ENCODE measurements around the gene PRPF38A. TPM values are rescaled to one million over a fixed set of nuclear protein-coding genes. Genes with fewer than 3 reads are reported as not detected.
"Not testable (repeated sequence)": the region's sequence is repeated elsewhere in the genome, so short reads cannot be mapped to it uniquely, and the experiment has no call there.

The PRPF38A gene
- polyA plus RNA-seq, 1 of the 3 experiments (the other 2 are of a cell fraction) = 24.3 TPM

- ChIA-PET CTCF (interaction anchor here (0.6 to 1.4 kb wide), 6 partner anchors 18 to 468 kb away, joined by 3 to 5 read pairs (median 4); no protein-coding TSS in a partner anchor), POLR2A (interaction anchor here (0.6 to 1.6 kb wide), 4 partner anchors 13 to 184 kb away, joined by 3 to 5 read pairs (median 4); no protein-coding TSS in a partner anchor)
- H3K79me2 ChIP-seq (ENCODE audit: insufficient read depth) = peaks cover 20% of the 10 kb centered on the region
- peaks cover 0 to 13% of the 10 kb centered on the region in 2 experiments; a peak in 3 of 4 replicates for H3K4me1 ChIP-seq (ENCODE audit: control insufficient read depth in 1 of 2, insufficient read depth in 2 of 2, low read depth in 1 of 2, low read length in 1 of 2)
- peak overlapping the region in 1 of 2 experiments; percentile 36; a peak in 2 of 4 replicates for H3K4me3 ChIP-seq (ENCODE audit: low read depth in 2 of 2, low read length in 1 of 2)
- H3K4me2 ChIP-seq = 0 out of 2 replicates have a peak overlapping the region, but pooled peaks have one; percentile 38
- H3K36me3 ChIP-seq (replicated peaks in 1 of 2; ENCODE audit: control insufficient read depth in 1 of 2, insufficient read depth in 2 of 2, low read length in 1 of 2) = peaks cover 7 to 9% of the 10 kb centered on the region in 2 experiments
- TF ChIP-seq PBX3 (IDR thresholded peaks at IDR 0.05) (no peak), RXRA (IDR thresholded peaks at IDR 0.05; ENCODE audit: borderline replicate concordance, low read depth) (no peak), EP300 (IDR thresholded peaks at IDR 0.05; ENCODE audit: borderline replicate concordance in 1 of 2, low read depth in 1 of 2, low read length in 1 of 2) (no peak), TCF12 (IDR thresholded peaks at IDR 0.05) (no peak), NFIC (IDR thresholded peaks at IDR 0.05; ENCODE audit: borderline replicate concordance) (no peak), TAF1 (IDR thresholded peaks at IDR 0.05; ENCODE audit: borderline replicate concordance, low read depth, low read length) (no peak), SMC3 (IDR thresholded peaks at IDR 0.05; ENCODE audit: low read depth, low read length) (no peak), NRF1 (IDR thresholded peaks at IDR 0.05; ENCODE audit: low read depth, low read length) (no peak), REST (IDR thresholded peaks at IDR 0.05; ENCODE audit: low read depth, low read length) (no peak), RAD21 (IDR thresholded peaks at IDR 0.05; ENCODE audit: low read length) (no peak), JUND (IDR thresholded peaks at IDR 0.05) (no peak), MEF2A (IDR thresholded peaks at IDR 0.05; ENCODE audit: borderline replicate concordance, low read depth) (no peak), MXI1 (IDR thresholded peaks at IDR 0.05; ENCODE audit: low read depth, low read length) (no peak), FOXJ3 (CRISPR knock-in tag; IDR thresholded peaks at IDR 0.05) (no peak)
- TF ChIP-seq, protein P1, sequence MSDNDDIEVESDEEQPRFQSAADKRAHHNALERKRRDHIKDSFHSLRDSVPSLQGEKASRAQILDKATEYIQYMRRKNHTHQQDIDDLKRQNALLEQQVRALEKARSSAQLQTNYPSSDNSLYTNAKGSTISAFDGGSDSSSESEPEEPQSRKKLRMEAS (IDR thresholded peaks at IDR 0.05; ENCODE audit: low read depth) = no peak
- no peaks in the 10 kb centered on the region for H3K9me3 ChIP-seq
- peak overlapping the region; percentile 64; the same call in 1 of the 2 replicates for H2AFZ ChIP-seq (ENCODE audit: low read depth)
- H3K9me2 ChIP-seq = no peaks in the 10 kb centered on the region
- DNase-seq = peak; percentile 79
- H3K9ac ChIP-seq = no peak overlapping the region
- peaks cover 7% of the 10 kb centered on the region; the same call in 1 of the 2 replicates for H4K20me1 ChIP-seq (ENCODE audit: insufficient read depth)
- no peaks in the 10 kb centered on the region for H3K27me3 ChIP-seq (ENCODE audit: insufficient read depth)
- WGBS (ENCODE audit: low lambda C conversion rate) = 33% methylated on average over 33 of the region's 51 CpGs
- H3F3A ChIP-seq (replicated peaks; ENCODE audit: insufficient read depth) = peaks cover 24% of the 10 kb centered on the region
- no peak overlapping the region for H3K27ac ChIP-seq (ENCODE audit: low read depth in 2 of 2, low read length in 1 of 2)
These were observed 35.8 kb upstream of the PRPF38A start for GRCh38 chr1:52368383-52369172.

DNA sequence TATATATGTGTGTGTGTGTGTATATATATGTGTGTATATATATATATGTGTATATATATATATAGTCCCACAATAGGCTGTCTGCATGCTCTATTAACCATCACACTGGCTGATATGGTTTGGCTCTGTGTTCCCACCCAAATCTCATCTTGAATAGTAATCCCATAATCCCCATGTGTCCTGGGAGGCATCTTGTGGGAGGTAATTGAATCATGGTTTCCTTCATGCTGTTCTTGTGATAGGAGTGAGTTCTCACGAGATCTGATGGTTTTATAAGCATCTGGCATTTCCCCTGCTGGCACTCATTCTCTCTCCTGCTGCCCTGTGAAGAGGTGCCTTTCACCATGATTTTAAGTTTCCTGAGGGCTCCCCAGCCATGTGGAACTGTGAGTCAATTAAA, 34.6 kb upstream of the PRPF38A start:
- H3K9me2 ChIP-seq; H4K20me1 ChIP-seq (ENCODE audit: insufficient read depth); H3K9ac ChIP-seq; H3K4me2 ChIP-seq; H3K27ac ChIP-seq (ENCODE audit: low read depth in 2 of 2, low read length in 1 of 2); H3K4me1 ChIP-seq (ENCODE audit: control insufficient read depth in 1 of 2, insufficient read depth in 2 of 2, low read depth in 1 of 2, low read length in 1 of 2); H3K79me2 ChIP-seq (ENCODE audit: insufficient read depth); H3K27me3 ChIP-seq (ENCODE audit: insufficient read depth); H2AFZ ChIP-seq (ENCODE audit: low read depth); H3K9me3 ChIP-seq; POLR2A ChIA-PET; H3K4me3 ChIP-seq (ENCODE audit: low read depth in 2 of 2, low read length in 1 of 2); DNase-seq: not testable (repeated sequence)
- WGBS (ENCODE audit: low lambda C conversion rate) = 54% methylated on average over 1 of the region's 1 CpG
- Histone ChIP-seq H3K36me3 (replicated peaks in 1 of 2; ENCODE audit: control insufficient read depth in 1 of 2, insufficient read depth in 2 of 2, low read length in 1 of 2) (peaks cover 5 to 14% of the 10 kb centered on the region in 2 experiments), H3F3A (replicated peaks; ENCODE audit: insufficient read depth) (peaks cover 24% of the 10 kb centered on the region)
- CTCF ChIA-PET = interaction anchor here (0.8 kb wide), 1 partner anchor 21 kb away, joined by 3 read pairs; no protein-coding TSS in a partner anchor

All from SK-N-SH (cell line).